HG03354 (cell line): ENCODE measurements around the gene MTMR3.
"Not testable (repeated sequence)": the region's sequence is repeated elsewhere in the genome, so short reads cannot be mapped to it uniquely, and the experiment has no call there.

ENCODE experiments used
- ATAC-seq: cut with Tn5 transposase; IDR thresholded peaks from one replicate; pipeline ENCODE4 v1.9.1; 2021; ENCODE audit warnings: mild to moderate bottlenecking; ENCODE audit not compliant: unreplicated experiment, poor library complexity, severe bottlenecking

Gene MTMR3

DNA sequence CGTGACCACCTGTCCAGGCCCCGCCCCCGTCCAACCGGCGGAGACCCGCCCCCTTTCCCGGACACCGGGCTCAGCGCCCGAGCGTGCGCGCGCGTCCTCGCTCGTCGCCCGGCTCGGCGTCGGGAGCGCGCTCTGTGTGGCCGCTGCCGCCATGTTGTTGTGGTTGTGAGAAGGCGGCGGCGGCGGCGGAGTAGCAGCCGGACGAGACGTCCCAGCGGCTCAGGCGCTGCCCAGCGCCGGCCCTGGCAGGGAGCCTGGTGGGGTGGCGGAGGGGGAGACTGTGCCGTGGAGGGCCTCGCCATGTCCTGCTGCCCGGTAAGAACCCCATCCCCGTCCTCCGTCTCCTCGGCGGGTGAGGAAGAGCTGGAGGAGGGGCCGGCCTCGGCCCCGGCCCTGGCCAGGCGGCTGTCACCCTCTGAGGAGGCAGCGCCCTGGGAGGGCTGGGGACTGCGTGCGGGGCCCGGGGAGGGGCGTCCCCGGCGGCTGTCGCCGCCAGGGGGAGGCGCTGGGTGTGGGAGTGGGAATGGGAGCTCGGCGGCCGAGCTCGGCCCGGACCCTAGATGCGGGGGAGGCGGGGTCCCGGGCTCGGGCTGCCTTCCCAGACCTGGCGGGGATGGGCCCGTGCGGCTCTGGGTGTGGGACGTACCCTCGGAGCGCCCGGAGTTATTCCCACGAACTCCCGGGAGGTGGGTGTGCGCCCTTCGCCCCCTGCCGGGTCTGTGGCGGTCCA is at the start of gene MTMR3:
Gene MTMR3 (plus strand): TSS at position 130 of the 730 bp plus-strand sequence. CDS start 87,886 bp downstream, outside the sequence.
- ATAC-seq = peak; percentile 81

DNA sequence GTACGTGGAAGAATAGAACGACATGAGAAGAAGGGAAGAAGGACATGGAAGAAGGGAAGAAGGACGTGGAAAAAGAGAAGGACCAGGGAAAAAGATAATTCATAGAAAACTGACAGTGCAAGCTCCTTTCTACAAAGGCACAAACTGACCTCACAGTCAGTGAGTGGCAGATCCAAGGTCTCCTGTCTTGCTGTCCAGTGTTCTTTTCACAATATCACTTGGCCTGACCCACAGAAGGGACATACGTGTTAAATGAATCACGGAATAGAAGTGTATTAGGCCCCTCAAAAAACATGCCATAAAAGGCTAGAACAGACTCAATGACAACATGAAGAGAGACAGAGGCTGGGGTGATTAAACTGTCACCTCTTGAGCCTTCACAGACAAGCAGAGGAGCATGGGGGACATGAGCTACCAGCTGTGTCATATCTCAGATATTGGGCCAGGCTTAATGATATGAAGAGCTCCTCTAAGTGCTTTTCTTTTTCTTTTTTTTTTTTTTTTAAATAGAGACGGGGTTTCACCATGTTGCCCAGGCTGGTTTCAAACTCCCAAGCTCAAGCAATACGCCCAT is 49.5 kb upstream of the MTMR3 start:
- no peak for ATAC-seq

DNA sequence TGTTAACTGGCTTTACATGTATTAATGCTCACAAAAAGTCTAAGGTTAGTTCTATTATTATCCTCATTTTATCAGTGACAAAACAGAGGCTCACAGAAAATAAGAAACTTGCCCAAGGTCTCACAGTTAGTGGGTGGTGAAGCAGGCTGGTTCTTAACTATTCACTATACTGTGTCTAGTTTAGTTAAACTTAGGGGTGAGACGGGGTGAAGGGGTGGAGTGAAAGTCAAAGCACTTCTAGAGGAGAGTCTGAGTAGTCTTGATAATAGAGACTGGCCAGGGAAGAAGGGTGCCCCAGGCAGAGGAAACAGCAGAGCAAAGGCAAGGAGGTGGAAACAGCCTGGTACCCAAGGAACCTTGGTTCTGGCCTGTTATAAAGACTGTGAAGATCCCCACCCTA is 48.9 kb upstream of the MTMR3 start:
- no peak for ATAC-seq

DNA sequence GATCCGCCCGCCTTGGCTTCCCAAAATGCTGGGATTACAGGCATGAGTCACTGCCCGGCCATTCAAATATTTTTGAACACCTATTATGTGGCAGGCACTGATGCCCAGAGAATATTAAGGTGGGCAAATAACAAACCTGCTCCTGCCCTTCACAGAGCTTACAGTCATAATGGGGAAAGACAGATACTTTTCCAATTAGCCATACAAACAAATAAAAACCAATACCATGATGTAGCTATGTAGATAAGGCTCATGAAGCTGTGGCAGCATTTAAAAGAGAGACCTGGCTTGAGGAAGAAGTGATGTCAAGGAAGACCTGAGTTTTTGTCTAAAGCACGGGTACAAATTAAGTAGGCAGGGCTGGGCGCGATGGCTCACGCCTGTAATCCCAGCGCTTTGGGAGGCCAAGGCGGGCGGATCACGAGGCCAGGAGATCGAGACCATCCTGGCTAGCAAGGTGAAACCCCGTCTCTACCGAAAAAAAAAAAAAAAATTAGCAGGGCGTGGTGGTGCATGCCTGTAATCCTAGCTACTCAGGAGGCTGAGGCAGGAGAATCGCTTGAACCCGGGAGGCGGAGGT is 46.1 kb upstream of the MTMR3 start:
- not testable (repeated sequence) for ATAC-seq

GRCh38 chr22:29837741-29838598 is 45.0 kb upstream of the MTMR3 start, which contains the start of gene ASCC2:
Gene ASCC2 (minus strand): TSS chr22:29838274. CDS start chr22:29832325, 5,949 bp downstream.
- ATAC-seq = peak; percentile 96

GRCh38 chr22:29838599-29838956 is 44.4 kb upstream of the MTMR3 start:
- peak; percentile 8 for ATAC-seq

GRCh38 chr22:29839039-29839438 is 43.9 kb upstream of the MTMR3 start:
- no peak for ATAC-seq

DNA sequence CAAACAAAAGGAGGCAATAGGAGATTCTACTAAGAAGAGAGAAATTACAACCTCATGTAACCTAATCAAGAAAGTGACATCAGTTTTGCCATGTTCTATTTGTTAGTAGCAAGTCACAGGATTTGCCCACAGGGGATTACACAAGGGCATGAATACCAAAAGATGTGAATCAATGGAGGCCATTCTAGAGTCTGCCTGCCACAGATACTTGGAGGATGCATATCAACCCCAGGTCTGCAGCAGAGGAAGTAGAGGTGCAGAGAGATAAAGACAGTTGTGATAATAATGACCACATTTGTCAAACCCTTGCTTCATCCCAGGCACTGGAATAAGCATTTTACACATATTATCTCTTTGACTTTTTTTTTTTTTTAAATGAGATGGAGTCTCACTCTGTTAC is 42.5 kb upstream of the MTMR3 start:
- ATAC-seq = no peak

GRCh38 chr22:29842172-29842571 is 40.8 kb upstream of the MTMR3 start:
- ATAC-seq = no peak

DNA sequence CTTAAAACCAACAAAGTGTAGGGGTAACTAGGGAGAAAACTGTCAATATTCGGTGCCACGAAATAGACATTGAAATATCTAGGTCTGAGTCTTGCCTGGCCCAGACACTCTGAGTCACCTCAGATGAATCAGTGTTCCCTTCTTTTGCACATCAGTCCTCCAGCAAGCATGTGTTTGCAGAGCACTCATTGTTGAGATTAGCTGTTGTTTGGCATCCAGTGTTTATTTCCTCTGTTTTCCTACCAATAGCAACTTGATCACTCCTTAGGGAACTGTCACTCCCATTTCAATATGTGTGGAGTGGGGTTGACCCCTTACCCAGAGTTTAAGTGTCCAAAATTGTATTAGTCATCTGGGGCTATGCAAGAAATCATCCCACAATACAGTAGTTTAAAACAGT is 40.2 kb upstream of the MTMR3 start:
- ATAC-seq = no peak

DNA sequence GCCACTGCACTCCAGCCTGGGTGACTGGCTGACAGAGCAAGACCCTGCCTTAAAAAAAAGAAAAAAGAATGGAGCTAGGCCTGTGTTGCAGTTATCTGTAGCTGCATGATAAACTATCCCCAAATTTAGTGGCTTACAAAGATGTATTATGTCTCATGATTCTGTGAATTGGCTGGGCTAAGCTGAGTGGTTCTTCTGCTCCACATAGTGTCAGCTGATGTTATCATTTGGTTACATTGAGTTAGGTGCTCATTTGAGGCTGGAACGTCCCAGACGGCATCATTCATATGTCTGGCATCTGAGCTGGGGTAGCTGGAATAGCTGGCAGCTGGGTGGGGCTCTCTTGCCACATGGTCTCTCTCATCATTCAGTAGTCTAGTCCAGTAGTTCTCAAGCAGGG is 36.7 kb upstream of the MTMR3 start:
- ATAC-seq = no peak

DNA sequence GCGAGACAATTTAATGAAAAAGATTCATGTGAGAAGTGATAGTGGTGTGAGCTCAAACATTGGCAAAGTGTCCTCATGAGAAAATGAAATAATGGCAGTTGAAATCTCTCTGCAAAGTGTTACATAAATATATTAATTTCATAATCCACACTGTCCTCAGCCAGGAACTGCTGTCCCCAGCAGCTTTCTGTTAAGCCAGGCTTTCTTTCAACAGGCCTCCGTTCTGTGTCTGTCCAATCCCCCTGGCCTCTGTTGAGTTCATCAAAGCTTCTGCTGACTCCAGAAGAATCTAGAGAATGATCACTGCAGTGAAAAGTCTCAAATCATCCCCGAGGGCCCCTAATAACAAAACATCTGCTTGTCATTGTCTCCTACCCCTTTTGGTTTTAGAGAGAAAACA is 34.9 kb upstream of the MTMR3 start:
- ATAC-seq = no peak

DNA sequence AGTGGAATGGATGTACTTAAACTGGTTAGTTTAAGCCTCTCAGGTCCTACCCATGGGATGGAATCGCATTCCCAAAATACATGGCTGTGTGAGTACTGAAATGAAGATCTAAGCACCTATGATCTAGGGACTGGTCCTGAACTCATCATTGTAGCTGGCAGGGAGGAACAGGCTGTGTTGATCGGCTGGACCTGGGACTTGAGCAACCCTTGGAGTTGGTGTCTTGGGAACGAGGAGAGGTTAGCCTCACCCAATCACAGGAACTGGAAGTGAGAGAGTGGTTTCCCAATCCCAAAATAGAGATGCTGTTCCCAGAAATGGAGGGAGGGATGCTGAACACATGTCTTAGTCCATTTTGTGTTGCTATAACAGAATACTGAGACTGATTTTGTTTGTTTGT is 28.5 kb upstream of the MTMR3 start:
- no peak for ATAC-seq

DNA sequence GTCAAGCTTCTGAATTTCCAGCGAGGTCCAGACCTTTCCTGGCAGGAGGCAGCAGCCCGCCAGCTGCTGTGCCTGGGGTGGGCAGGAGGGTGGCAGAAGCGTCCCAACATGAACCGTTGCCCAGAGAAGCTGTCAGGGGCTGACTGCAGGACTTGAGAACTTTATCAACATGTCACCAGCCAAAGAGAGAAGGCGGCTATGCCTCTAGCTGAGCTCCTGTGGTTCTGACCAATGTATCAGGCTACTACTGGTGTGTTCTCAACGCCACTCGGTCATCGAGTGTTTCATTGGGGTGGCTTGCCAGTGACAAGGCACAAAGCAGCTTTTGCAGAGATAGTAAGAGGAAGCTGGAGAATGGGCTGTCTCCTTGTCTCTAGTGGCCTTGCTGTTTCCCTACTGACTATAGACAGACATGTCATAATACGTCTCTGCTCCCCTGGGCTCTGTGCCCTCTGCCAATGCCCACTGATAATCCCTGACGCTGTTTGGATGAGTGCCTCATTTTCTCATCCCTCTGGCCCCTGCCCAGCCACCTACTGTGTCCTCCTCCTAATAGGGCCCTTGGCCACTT is 27.3 kb upstream of the MTMR3 start:
- ATAC-seq = no peak

DNA sequence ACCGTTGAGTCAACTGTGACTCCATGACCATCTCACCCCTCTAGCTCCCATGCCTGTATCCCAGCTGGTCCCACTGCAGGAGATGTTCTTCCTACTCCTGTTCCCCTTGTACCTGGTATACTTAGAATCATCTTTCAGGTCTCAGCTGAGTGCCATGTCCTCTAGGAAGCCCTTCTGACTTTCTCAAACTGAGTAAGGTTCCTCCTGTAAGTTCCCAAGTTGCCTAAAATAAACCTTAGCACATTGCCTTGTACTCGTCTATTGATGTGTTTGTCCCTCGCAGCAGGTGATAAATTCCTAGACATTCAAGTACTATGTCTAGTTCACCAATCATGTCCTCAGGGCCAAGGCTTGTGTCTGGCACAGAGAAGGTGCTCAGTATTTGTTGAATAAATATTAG is 26.5 kb upstream of the MTMR3 start:
- ATAC-seq = no peak

DNA sequence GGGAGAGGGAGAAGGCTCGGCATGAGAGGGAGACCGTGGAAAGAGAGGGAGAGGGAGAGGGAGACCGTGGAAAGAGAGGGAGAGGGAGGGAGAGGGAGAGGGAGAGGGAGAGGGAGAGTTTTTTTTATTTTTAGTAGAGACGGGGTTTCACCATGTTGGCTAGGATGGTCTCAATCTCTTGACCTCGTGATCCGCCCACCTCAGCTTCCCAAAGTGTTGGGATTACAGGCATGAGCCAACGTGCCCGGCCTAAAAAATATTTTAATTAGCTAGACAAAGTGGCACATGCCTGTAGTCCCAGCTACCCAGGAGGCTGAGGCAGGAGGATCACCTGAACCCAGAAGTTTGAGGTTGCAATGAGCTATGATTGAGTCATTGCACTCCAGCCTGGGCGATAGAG is 23.9 kb upstream of the MTMR3 start:
- not testable (repeated sequence) for ATAC-seq

- no peak for ATAC-seq
Measured at GRCh38 chr22:29860006-29860766, 22.8 kb upstream of the MTMR3 start.

DNA sequence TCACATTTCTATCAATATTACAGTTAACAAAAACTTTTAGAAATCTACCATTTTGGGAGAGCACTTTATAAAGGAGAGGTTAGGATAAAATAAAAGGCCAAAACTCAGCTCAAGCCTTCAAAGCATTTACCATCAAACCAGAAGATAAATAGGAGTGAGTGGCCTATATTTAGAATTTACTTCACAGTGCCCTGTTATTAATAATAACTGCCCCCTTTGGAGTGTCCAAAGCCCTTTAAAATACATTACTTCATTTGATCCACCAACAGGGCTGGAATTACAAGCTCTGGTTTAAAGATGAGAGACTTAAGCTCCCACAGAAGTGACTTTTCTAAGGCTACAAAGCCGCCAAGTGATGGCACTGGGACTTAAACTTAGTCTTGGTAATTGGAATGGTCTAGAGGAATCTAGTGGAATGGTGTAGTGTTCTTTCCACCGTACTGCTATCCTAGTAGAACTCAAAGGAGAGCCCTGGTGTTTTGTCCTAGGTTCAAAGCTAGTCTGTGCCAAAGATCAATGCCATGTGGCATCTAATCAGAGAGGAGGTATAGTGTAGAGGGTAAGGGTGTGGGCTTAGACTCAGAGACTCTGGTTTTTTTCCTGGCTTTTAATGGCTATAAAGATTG is 21.2 kb upstream of the MTMR3 start:
- ATAC-seq = no peak

DNA sequence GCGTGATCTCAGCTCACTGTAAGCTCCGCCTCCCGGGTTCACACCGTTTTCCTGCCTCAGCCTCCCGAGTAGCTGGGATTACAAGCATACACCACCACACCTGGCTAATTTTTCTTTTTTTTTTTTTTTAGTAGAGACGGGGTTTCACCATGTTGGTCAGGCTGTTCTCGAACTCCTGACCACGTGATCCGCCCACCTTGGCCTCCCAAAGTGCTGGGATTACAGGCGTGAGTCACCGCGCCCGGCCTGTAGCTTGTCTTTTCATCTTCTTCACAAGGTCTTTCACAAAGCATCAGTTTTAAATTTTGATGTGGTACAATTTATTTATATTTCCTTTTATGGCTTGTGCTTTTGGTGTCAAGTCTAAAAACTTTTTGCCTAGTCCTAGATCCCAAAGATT is 17.4 kb upstream of the MTMR3 start:
- not testable (repeated sequence) for ATAC-seq
